GM18909 (cell line): ENCODE data around the gene ORM1.
"Not testable (repeated sequence)": the region's sequence is repeated elsewhere in the genome, so short reads cannot be mapped to it uniquely, and the experiment has no call there.

ENCODE experiments used
- ATAC-seq: cut with Tn5 transposase; IDR thresholded peaks from one replicate; pipeline ENCODE4 v1.9.1; 2021; ENCODE audit warnings: mild to moderate bottlenecking; ENCODE audit not compliant: unreplicated experiment, poor library complexity

The ORM1 gene

GRCh38 chr9:114304416-114305188, 18.3 kb upstream of the ORM1 start:
- ATAC-seq: no peak

GRCh38 chr9:114307899-114308267, 15.0 kb upstream of the ORM1 start:
- no peak for ATAC-seq

DNA sequence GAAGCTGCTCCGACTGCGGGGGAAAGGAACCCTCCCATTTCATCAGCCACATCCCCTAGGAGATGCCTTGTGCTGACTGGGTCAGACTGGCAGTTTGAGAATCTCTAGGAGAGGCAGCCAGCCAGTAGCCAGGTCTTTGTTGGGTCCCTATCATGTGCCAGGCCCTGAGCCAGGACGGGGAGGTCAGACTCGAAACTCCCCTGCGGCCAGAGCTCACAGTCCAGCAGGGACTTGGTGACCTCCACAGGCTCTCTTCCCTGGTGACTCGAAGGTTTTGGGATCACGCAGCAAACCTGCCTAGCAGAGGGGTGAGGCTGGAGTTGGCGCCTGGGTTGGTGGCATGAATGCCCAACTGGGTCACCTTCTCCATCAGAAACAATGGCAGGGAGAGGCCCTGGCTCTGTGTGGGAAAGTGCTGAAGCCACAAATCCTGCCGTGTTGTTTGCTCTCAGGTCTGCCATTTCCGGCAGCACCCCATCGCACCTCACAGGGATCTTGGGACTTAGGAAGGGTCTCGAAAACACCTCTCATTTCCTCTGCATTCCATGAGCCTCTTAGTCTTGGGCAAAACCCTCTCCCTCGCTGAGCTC, 14.4 kb upstream of the ORM1 start:
- no peak for ATAC-seq

GRCh38 chr9:114309096-114309495, 13.8 kb upstream of the ORM1 start:
- no peak for ATAC-seq

GRCh38 chr9:114310471-114311450, 12.1 kb upstream of the ORM1 start:
- ATAC-seq: no peak

DNA sequence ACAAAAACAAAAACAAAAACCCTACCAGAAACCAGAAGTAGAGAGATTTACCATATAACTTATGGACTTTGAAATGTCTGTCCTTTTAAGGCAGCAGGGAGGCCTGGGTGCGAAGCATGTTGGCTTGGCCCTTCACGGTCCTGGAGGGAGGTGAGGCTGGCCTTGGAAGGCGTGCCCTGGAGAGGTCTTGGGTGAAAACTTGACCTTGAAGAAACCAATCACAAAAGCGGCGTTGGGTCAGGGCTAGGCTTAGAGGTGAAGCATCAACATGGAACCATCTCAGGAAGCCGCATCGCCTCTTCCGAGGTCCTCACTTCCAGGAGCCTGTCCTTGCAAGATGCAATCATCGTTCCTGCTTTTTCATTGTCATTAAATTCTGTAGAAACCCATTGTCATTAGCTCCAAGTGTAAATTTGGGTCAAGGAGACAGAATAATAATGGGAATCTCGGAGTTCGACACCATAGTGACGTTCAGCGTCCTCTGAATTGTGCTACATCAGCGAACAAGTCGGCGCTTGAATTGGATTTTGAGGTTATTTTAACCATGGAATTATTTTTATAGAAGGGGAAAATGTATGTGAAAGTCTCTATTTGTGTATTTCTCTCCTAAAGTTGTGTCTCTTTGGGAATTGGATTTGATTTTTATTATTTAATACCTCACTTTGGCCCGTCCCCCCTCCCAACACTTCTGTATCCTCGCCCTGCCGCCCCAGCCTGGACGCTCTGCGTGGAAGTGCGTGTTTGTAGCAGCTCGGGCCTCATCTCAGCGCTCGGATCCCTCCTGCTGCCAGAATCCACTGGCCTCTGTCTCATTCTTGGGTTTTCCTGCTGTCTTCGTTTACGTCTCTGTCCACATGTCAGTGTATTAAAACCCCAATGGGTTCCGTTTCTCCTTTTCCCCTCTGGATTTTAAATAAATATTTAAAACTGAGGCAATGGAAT, 11.1 kb upstream of the ORM1 start:
- ATAC-seq: no peak

- no peak for ATAC-seq
These were observed 10.4 kb upstream of the ORM1 start for GRCh38 chr9:114312513-114312875.

GRCh38 chr9:114313186-114313585, 9.7 kb upstream of the ORM1 start:
- no peak for ATAC-seq

DNA sequence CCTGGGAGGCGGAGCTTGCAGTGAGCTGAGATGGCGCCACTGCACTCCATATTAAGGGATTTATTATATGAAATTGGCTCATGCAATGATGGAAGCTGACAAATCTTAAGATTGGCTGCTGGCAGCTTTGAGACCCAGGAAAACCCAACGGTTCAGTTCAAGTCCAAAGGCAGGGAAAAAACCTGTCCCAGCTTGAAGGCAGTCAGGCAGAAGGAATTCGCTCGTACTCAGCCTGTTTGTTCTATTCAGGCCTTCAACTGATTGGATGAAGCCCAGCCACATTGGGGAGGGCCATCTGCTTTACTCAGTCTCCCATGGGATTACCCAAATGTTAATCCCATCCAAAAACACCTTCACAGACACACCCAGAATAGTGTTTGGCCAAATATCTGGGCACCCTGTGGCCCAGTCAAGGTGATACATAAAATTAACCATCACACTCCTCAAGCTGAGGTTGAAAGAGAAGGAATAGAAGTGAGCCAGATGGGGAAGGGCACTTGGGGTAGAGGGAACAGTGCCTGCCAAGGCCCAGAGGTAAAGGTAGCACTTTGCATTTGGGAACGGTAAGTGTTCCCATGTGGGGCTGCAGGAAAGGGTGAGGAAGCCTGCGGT, 8.5 kb upstream of the ORM1 start:
- no peak for ATAC-seq

- ATAC-seq: no peak
These were observed 7.8 kb upstream of the ORM1 start for GRCh38 chr9:114314881-114315722.

DNA sequence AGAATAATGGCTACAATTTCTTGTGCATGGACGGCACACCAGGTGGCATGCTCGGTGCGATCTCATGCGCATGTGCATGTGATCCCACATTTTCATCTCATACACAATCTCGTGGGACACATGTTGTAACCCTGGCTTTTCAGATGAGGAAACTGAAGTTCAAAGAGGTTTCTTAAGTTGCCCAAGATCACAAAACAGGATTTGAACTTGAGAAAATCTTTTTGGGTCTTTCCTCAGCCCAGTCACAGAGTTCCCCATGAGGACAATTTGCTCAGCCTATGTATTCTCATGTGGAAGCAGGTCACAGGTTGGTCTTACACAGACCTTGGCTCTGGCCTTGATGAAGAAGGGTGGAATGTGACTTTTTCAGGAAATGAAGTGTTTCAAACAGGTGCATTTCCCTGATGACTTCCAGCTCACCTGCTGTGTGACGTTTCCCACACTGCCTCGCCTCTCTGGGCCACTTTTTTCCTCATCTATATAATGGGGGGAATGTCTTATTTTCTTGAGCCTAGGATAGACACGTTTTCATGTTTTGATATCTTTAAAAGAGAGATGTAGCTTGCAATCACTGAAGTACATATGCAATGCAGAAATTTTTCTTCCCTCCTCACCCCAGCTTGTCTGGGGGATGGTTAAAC, 7.1 kb upstream of the ORM1 start:
- no peak for ATAC-seq

- no peak for ATAC-seq
These were observed 6.2 kb upstream of the ORM1 start for GRCh38 chr9:114316605-114317230.

GRCh38 chr9:114317665-114318357, 5.1 kb upstream of the ORM1 start:
- no peak for ATAC-seq

- no peak for ATAC-seq
These were observed 4.5 kb upstream of the ORM1 start for GRCh38 chr9:114318416-114318815.

- no peak for ATAC-seq
These were observed 3.8 kb upstream of the ORM1 start for GRCh38 chr9:114319147-114319546.

GRCh38 chr9:114320710-114321109, 2.2 kb upstream of the ORM1 start:
- not testable (repeated sequence) for ATAC-seq

DNA sequence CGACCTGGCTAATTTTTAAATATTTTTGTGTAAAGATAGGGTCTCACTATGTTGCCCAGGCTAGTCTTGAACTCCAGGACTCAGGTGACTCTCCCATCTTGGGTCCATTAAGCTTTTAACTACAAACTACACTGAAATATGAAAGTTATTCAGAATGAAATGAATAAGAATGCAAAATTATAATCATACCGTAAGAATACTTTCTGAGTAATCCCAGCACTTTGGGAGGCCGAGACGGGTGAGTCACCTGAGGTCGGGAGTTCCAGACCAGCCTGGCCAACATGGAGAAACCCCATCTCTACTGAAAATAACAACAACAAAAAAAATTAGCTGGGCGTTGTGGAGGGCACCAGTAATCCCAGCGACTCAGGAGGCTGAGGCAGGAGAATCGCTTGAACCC, 1.1 kb upstream of the ORM1 start:
- ATAC-seq: no peak
